HFFc6 (cell line): Measurements from ENCODE around the gene TPSG1. TPM values are rescaled to one million over a fixed set of nuclear protein-coding genes. Genes with fewer than 3 reads are reported as not detected.

ENCODE experiments used
- DNase-seq: peaks from one replicate; pipeline ENCODE4 v3.0.0-alpha.2; 2018
- H3K27ac Mint-ChIP-seq: 2 replicates; pipeline ENCODE4 v1.8.0; 2020; ENCODE audit warnings: mild to moderate bottlenecking, mixed read lengths
- H3K27me3 Mint-ChIP-seq: 2 replicates; pipeline ENCODE4 v1.8.0; 2021; ENCODE audit warnings: mild to moderate bottlenecking, moderate library complexity, mixed read lengths; ENCODE audit not compliant: insufficient read depth
- H3K36me3 Mint-ChIP-seq: 2 replicates; pipeline ENCODE4 v1.8.0; 2021; ENCODE audit warnings: low read depth, mixed read lengths
- H3K4me1 Mint-ChIP-seq: 2 replicates; pipeline ENCODE4 v1.8.0; 2020; ENCODE audit warnings: low read depth, mixed read lengths
- H3K4me3 Mint-ChIP-seq: 2 replicates; pipeline ENCODE4 v1.8.0; 2020; ENCODE audit warnings: mild to moderate bottlenecking, moderate library complexity, mixed read lengths
- H3K9me3 Mint-ChIP-seq: 2 replicates; pipeline ENCODE4 v1.8.0; 2020; ENCODE audit warnings: mild to moderate bottlenecking, mixed read lengths
- CTCF ChIP-seq: fragments of 200-600 bp; sonication (generic); IDR thresholded peaks from 2 replicates; pipeline ENCODE4 v1.5.0; 2021; ENCODE audit warnings: antibody characterized with exemption, mild to moderate bottlenecking
- total RNA-seq, 6 experiments: library from RNA; stranded (reverse); fragmentation: NEBNext Ultra II Directional; extraction: Animal tissue kit (Norgen Biotek cat#: 25700); gene quantifications; 2 replicates in 1 of 6; 3 replicates in 5 of 6; pipeline ENCODE4 v1.2.3, GENCODE V29; 2021

Gene TPSG1
- total RNA-seq, 6 experiments from 2014 or later, result 0.23 TPM; not detected in 5

GRCh38 chr16:1184980-1185379, 40.1 kb downstream of the TPSG1 start:
- Mint-ChIP-seq H3K9me3 (no peaks in the 10 kb centered on the region), H3K4me3 (no peak overlapping the region), H3K27me3 (peaks cover 2% of the 10 kb centered on the region), H3K27ac (no peak overlapping the region), H3K36me3 (no peaks in the 10 kb centered on the region), H3K4me1 (no peaks in the 10 kb centered on the region)
- DNase-seq, result no peak
- TF ChIP-seq CTCF, result no peak

GRCh38 chr16:1184156-1184868, 40.8 kb downstream of the TPSG1 start:
- no peak for TF ChIP-seq CTCF
- H3K36me3 Mint-ChIP-seq, result no peaks in the 10 kb centered on the region
- no peak overlapping the region for H3K4me3 Mint-ChIP-seq
- H3K4me1 Mint-ChIP-seq, result no peaks in the 10 kb centered on the region
- H3K9me3 Mint-ChIP-seq, result no peaks in the 10 kb centered on the region
- no peak overlapping the region for H3K27ac Mint-ChIP-seq
- no peak for DNase-seq
- peaks cover 2% of the 10 kb centered on the region for H3K27me3 Mint-ChIP-seq

GRCh38 chr16:1182950-1183907, 41.8 kb downstream of the TPSG1 start:
- DNase-seq, result no peak
- Mint-ChIP-seq H3K36me3 (no peaks in the 10 kb centered on the region), H3K27me3 (peaks cover 2% of the 10 kb centered on the region), H3K4me3 (no peak overlapping the region), H3K27ac (no peak overlapping the region), H3K4me1 (no peaks in the 10 kb centered on the region), H3K9me3 (no peaks in the 10 kb centered on the region)
- TF ChIP-seq CTCF, result no peak

- H3K4me1 Mint-ChIP-seq, result no peaks in the 10 kb centered on the region
- no peaks in the 10 kb centered on the region for H3K36me3 Mint-ChIP-seq
- TF ChIP-seq CTCF, result no peak
- no peaks in the 10 kb centered on the region for H3K9me3 Mint-ChIP-seq
- H3K27me3 Mint-ChIP-seq, result peaks cover 2% of the 10 kb centered on the region
- no peak overlapping the region for H3K4me3 Mint-ChIP-seq
- peak; percentile 50 for DNase-seq
- no peak overlapping the region for H3K27ac Mint-ChIP-seq
Observed at GRCh38 chr16:1182316-1182671, 42.8 kb downstream of the TPSG1 start.

- no peaks in the 10 kb centered on the region for H3K9me3 Mint-ChIP-seq
- peak; percentile 35; the same call in 1 of the 2 replicates for TF ChIP-seq CTCF
- H3K4me3 Mint-ChIP-seq, result no peak overlapping the region
- no peak overlapping the region for H3K27ac Mint-ChIP-seq
- DNase-seq, result no peak
- H3K36me3 Mint-ChIP-seq, result no peaks in the 10 kb centered on the region
- H3K4me1 Mint-ChIP-seq, result no peaks in the 10 kb centered on the region
- peaks cover 2% of the 10 kb centered on the region for H3K27me3 Mint-ChIP-seq
Observed at GRCh38 chr16:1181404-1182315, 43.4 kb downstream of the TPSG1 start.
